Upper lobe of left lung (tissue), 4 donors: ENCODE data around the gene FERMT1.

Source experiments
- CTCF ChIP-seq, 6 experiments: fragments of 450-650 bp in 4 of 6; fragments of 200-600 bp in 2 of 6; sonication (generic) in 2 of 6; IDR thresholded peaks; one replicate each; pipeline ENCODE4 v1.5.1; 2016 to 2019; ENCODE audit warnings: antibody characterized with exemption in 6 of 6
- EP300 ChIP-seq, 4 donors: sonication (generic); formaldehyde crosslinking; IDR thresholded peaks; one replicate each; pipeline ENCODE4 v1.5.1; 2017; ENCODE audit warnings: antibody characterized with exemption in 4 of 4, control low read depth in 2 of 4
- POLR2AphosphoS5 ChIP-seq, 2 donors: sonication (generic); formaldehyde crosslinking; IDR thresholded peaks; one replicate each; pipeline ENCODE4 v1.5.1; 2017; ENCODE audit warnings: antibody characterized with exemption in 2 of 2

- no peak for TF ChIP-seq CTCF (IDR thresholded peaks at IDR 0.05)
- TF ChIP-seq POLR2AphosphoS5 (IDR thresholded peaks at IDR 0.05), result no peak
- TF ChIP-seq EP300 (IDR thresholded peaks at IDR 0.05), result no peak
Measured at GRCh38 chr20:6094063-6094462, 28.8 kb downstream of the FERMT1 start.
